DMS53 (cell line): ENCODE data around the gene RFPL1.
A peak's percentile ranks its signal among the peaks of the same experiment; 100 is the strongest.
"Not testable (repeated sequence)": the region's sequence is repeated elsewhere in the genome, so short reads cannot be mapped to it uniquely, and the experiment has no call there.

Source experiments
- DNase-seq: peaks from one replicate; lab custom pipeline; 2025; lab: John Stamatoyannopoulos, UW

RFPL1 gene

GRCh38 chr22:29438283-29438682 lies at the start of gene RFPL1:
TSS of gene RFPL1 (plus strand) at chr22:29438583.
- DNase-seq, result not testable (repeated sequence)

- no peak for DNase-seq
Observed at GRCh38 chr22:29388759-29389090, 49.7 kb upstream of the RFPL1 start.

GRCh38 chr22:29390270-29390669 lies 48.1 kb upstream of the RFPL1 start:
- no peak for DNase-seq

GRCh38 chr22:29391546-29391945 lies 46.8 kb upstream of the RFPL1 start:
- DNase-seq, result no peak

GRCh38 chr22:29393019-29393608 lies 45.3 kb upstream of the RFPL1 start:
- peak; percentile 16 for DNase-seq

- DNase-seq, result peak; percentile 71
Observed at GRCh38 chr22:29394931-29395581, 43.3 kb upstream of the RFPL1 start.

- DNase-seq, result no peak
Observed at GRCh38 chr22:29396126-29396525, 42.3 kb upstream of the RFPL1 start.

- DNase-seq, result no peak
Observed at GRCh38 chr22:29397791-29398190, 40.6 kb upstream of the RFPL1 start.

GRCh38 chr22:29400576-29400975 lies 37.8 kb upstream of the RFPL1 start:
- DNase-seq, result no peak

- DNase-seq, result peak; percentile 46
Observed at GRCh38 chr22:29401538-29401937, 36.8 kb upstream of the RFPL1 start.

- DNase-seq, result no peak
Observed at GRCh38 chr22:29408940-29409339, 29.4 kb upstream of the RFPL1 start.

GRCh38 chr22:29411569-29412211 lies 26.7 kb upstream of the RFPL1 start:
- not testable (repeated sequence) for DNase-seq

GRCh38 chr22:29412772-29413171 lies 25.6 kb upstream of the RFPL1 start:
- DNase-seq, result peak; percentile 57

GRCh38 chr22:29414951-29415591 lies 23.3 kb upstream of the RFPL1 start:
- peak; percentile 44 for DNase-seq

GRCh38 chr22:29418704-29419103 lies 19.7 kb upstream of the RFPL1 start:
- DNase-seq, result peak; percentile 12

- no peak for DNase-seq
Observed at GRCh38 chr22:29426476-29426875, 11.9 kb upstream of the RFPL1 start.

GRCh38 chr22:29427176-29427760 lies 11.1 kb upstream of the RFPL1 start:
- DNase-seq, result no peak

- DNase-seq, result no peak
Observed at GRCh38 chr22:29431986-29432385, 6.4 kb upstream of the RFPL1 start.

GRCh38 chr22:29433856-29434255 lies 4.5 kb upstream of the RFPL1 start:
- peak; percentile 10 for DNase-seq

- DNase-seq, result peak; percentile 42
Observed at GRCh38 chr22:29434288-29434687, 4.1 kb upstream of the RFPL1 start.

- no peak for DNase-seq
Observed at GRCh38 chr22:29435236-29436136, 2.9 kb upstream of the RFPL1 start.

- DNase-seq, result no peak
Observed at GRCh38 chr22:29442976-29443375, 4.6 kb downstream of the RFPL1 start.
